Caco-2 (cell line): ENCODE results near the gene C4orf54. TPM values are rescaled to one million over a fixed set of nuclear protein-coding genes. Genes with fewer than 3 reads are reported as not detected.

Experiments
- BruUV-seq: library from RNA; stranded (reverse); fragments of 400-500 nt; replicated peaks from 2 replicates; lab custom pipeline; 2021; lab: Mats Ljungman, UMichigan
- CTCF ChIA-PET: fragments of 300-600 bp; sonication (Branson Sonifier 250); formaldehyde crosslinking; loops from one replicate; lab custom pipeline; 2022; ENCODE audit warnings: antibody characterized with exemption; lab: Charles Lee
- POLR2A ChIA-PET: fragments of 300-600 bp; sonication (Branson Sonifier 250); formaldehyde crosslinking; loops from one replicate; lab custom pipeline; 2022; ENCODE audit warnings: antibody characterized with exemption; lab: Charles Lee
- DNase-seq, 2 experiments: peaks; one replicate each; pipeline versions ENCODE4 v3.0.0 to v3.0.0-alpha.2; 2020 to 2022
- H3K27me3 ChIP-seq: replicated peaks from 2 replicates; pipeline ENCODE4 v1.6.0; 2011; ENCODE audit warnings: low read length; ENCODE audit not compliant: control insufficient read depth, insufficient read depth
- H3K36me3 ChIP-seq: 2 replicates; pipeline ENCODE4 v1.5.1; 2011; ENCODE audit warnings: low read length; ENCODE audit not compliant: control insufficient read depth, insufficient read depth
- H3K4me1 ChIP-seq: fragments of 250-450 bp; sonication (Bioruptor Pico); 2 replicates; pipeline ENCODE4 v1.5.1; 2020; ENCODE audit warnings: mild to moderate bottlenecking
- H3K4me3 ChIP-seq: 2 replicates; pipeline ENCODE4 v1.5.1; 2011; ENCODE audit warnings: low read depth, mild to moderate bottlenecking, control low read depth, low read length
- H3K9me3 ChIP-seq: fragments of 250-450 bp; sonication (Bioruptor Pico); 2 replicates; pipeline ENCODE4 v1.5.1; 2020; ENCODE audit warnings: mild to moderate bottlenecking, moderate library complexity
- H3K27ac Mint-ChIP-seq: one replicate; pipeline ENCODE4 v1.8.0; 2022; ENCODE audit warnings: mixed read lengths; ENCODE audit not compliant: unreplicated experiment
- H3K27me3 Mint-ChIP-seq: one replicate; pipeline ENCODE4 v1.8.0; 2022; ENCODE audit warnings: mixed read lengths; ENCODE audit not compliant: insufficient read depth, unreplicated experiment
- H3K36me3 Mint-ChIP-seq: one replicate; pipeline ENCODE4 v1.8.0; 2022; ENCODE audit warnings: mild to moderate bottlenecking, mixed read lengths; ENCODE audit not compliant: insufficient read depth, unreplicated experiment
- H3K4me1 Mint-ChIP-seq: one replicate; pipeline ENCODE4 v1.8.0; 2022; ENCODE audit warnings: low read depth, mixed read lengths; ENCODE audit not compliant: unreplicated experiment
- H3K4me3 Mint-ChIP-seq: one replicate; pipeline ENCODE4 v1.8.0; 2022; ENCODE audit warnings: mild to moderate bottlenecking, moderate library complexity, mixed read lengths; ENCODE audit not compliant: unreplicated experiment
- H3K9me3 Mint-ChIP-seq: one replicate; pipeline ENCODE4 v1.8.0; 2022; ENCODE audit warnings: mixed read lengths; ENCODE audit not compliant: unreplicated experiment
- CTCF ChIP-seq, 2 experiments: fragments of 200-600 bp in 1 of 2; IDR thresholded peaks; 1 replicate in 1 of 2; 2 replicates in 1 of 2; pipeline versions ENCODE4 v1.5.1 to v1.8.0; 2011 to 2022; ENCODE audit warnings: antibody characterized with exemption in 1 of 2, control low read depth in 1 of 2, inconsistent platforms in 1 of 2, low read depth in 1 of 2, low read length in 1 of 2, mild to moderate bottlenecking in 1 of 2, moderate library complexity in 1 of 2; ENCODE audit not compliant: insufficient read depth in 1 of 2, severe bottlenecking in 1 of 2, unreplicated experiment in 1 of 2
- intact Hi-C: fragments of 100-400 bp; cut with micrococcal nuclease; formaldehyde crosslinking; loops from one replicate; pipeline ENCODE4 v1.10.0; 2022; ENCODE audit not compliant: unreplicated experiment
- total RNA-seq: library from RNA; stranded (reverse); gene quantifications from 2 replicates; pipeline ENCODE4 v1.2.3, GENCODE V29; 2022

The C4orf54 gene
- total RNA-seq, 1 experiment from 2014 or later: not detected

- H3K4me1 ChIP-seq: peaks cover 9% of the 10 kb centered on the region
- no peaks in the 10 kb centered on the region for H3K36me3 ChIP-seq
- Mint-ChIP-seq H3K27ac (no peak overlapping the region), H3K4me3 (no peak overlapping the region), H3K9me3 (no peaks in the 10 kb centered on the region), H3K36me3 (no peaks in the 10 kb centered on the region), H3K27me3 (peaks cover 2% of the 10 kb centered on the region), H3K4me1 (peaks cover 7% of the 10 kb centered on the region)
- H3K27me3 ChIP-seq: no peaks in the 10 kb centered on the region
- H3K4me3 ChIP-seq: no peak overlapping the region
- intact Hi-C loops: no loop called here
- no peak for DNase-seq
- no TSS peak for BruUV-seq
- ChIA-PET POLR2A (interaction anchor here (0.6 kb wide), 1 partner anchor 122 kb away, joined by 3 read pairs; no protein-coding TSS in a partner anchor), CTCF (no interaction called here)
- TF ChIP-seq CTCF (IDR thresholded peaks at IDR 0.05; ENCODE audit: insufficient read depth in 1 of 2, low read depth in 1 of 2, low read length in 1 of 2, severe bottlenecking in 1 of 2, unreplicated experiment in 1 of 2): no peak
- H3K9me3 ChIP-seq: no peaks in the 10 kb centered on the region
These were observed 44.9 kb downstream of the C4orf54 start for GRCh38 chr4:99612704-99613103.

- CTCF ChIA-PET: no interaction called here
- Histone ChIP-seq H3K4me1 (peaks cover 9% of the 10 kb centered on the region), H3K9me3 (no peaks in the 10 kb centered on the region), H3K27me3 (no peaks in the 10 kb centered on the region), H3K4me3 (no peak overlapping the region), H3K36me3 (no peaks in the 10 kb centered on the region)
- TF ChIP-seq CTCF (IDR thresholded peaks at IDR 0.05; ENCODE audit: insufficient read depth in 1 of 2, low read depth in 1 of 2, low read length in 1 of 2, severe bottlenecking in 1 of 2, unreplicated experiment in 1 of 2): no peak
- POLR2A ChIA-PET: interaction anchor here (0.6 kb wide), 1 partner anchor 122 kb away, joined by 3 read pairs; no protein-coding TSS in a partner anchor
- Mint-ChIP-seq H3K27me3 (peaks cover 2% of the 10 kb centered on the region), H3K27ac (no peak overlapping the region), H3K36me3 (no peaks in the 10 kb centered on the region), H3K9me3 (no peaks in the 10 kb centered on the region), H3K4me1 (peaks cover 7% of the 10 kb centered on the region), H3K4me3 (no peak overlapping the region)
- intact Hi-C loops: no loop called here
- DNase-seq: no peak
- no TSS peak for BruUV-seq
These were observed 45.3 kb downstream of the C4orf54 start for GRCh38 chr4:99612281-99612680.

GRCh38 chr4:99610605-99611175 is 46.9 kb downstream of the C4orf54 start:
- no TSS peak for BruUV-seq
- no peaks in the 10 kb centered on the region for H3K9me3 ChIP-seq
- DNase-seq: no peak
- H3K4me3 ChIP-seq: no peak overlapping the region
- H3K36me3 ChIP-seq: no peaks in the 10 kb centered on the region
- Mint-ChIP-seq H3K4me1 (peaks cover 7% of the 10 kb centered on the region), H3K27ac (no peak overlapping the region), H3K9me3 (no peaks in the 10 kb centered on the region), H3K27me3 (peaks cover 2% of the 10 kb centered on the region), H3K4me3 (no peak overlapping the region), H3K36me3 (no peaks in the 10 kb centered on the region)
- H3K27me3 ChIP-seq: no peaks in the 10 kb centered on the region
- no peak for TF ChIP-seq CTCF (IDR thresholded peaks at IDR 0.05; ENCODE audit: insufficient read depth in 1 of 2, low read depth in 1 of 2, low read length in 1 of 2, severe bottlenecking in 1 of 2, unreplicated experiment in 1 of 2)
- ChIA-PET POLR2A (no interaction called here), CTCF (no interaction called here)
- peaks cover 9% of the 10 kb centered on the region for H3K4me1 ChIP-seq
- intact Hi-C loops: no loop called here
